ENCODE measurements around the gene DNER. TPM values are rescaled to one million over a fixed set of nuclear protein-coding genes. Genes with fewer than 3 reads are reported as not detected.
A peak's percentile ranks its signal among the peaks of the same experiment; 100 is the strongest.

The DNER gene
- total RNA-seq, 1 donor from 2014 or later: 1.2 TPM

DNA sequence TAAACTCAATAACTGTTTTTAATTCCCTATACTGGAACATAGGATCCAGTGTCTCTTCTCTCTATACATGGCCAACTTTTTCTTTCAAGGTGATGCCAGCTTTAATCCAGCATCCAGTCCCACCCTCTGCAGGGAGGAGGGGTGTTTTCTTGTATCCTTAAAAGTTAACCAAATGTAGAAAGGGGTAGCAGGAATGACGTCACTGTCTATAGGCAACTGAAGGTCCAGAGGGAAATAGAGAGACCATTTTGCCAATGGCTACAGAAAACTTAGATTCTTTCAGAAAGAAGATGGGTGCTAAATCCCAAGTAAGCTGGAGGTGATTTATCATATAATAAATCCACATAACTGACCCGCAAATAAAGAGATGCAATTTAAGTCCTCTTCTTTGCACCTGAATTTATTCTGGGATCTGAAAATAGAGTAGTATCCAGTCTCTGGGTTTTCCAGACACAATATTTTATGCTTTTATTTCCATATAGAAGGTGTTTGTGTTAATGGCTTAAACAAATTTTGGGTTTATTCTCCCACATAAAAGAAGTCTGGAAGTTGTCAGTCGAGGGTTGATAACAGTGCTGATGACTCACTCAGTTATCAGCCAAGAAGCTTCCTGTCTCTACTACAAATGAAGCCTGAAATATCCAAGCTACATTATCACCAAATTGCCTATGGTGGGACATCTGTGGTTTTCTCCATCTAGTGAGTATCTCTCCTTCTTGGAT is 5.7 kb upstream of the DNER start:
- DNase-seq (no peak), ATAC-seq (no peak)
- peaks cover 38% of the 10 kb centered on the region for H3K27me3 ChIP-seq (ENCODE audit: low read depth)
- no peak overlapping the region for H3K4me3 ChIP-seq
- intact Hi-C loops (cut with DNase I): no loop called here
- no peaks in the 10 kb centered on the region for H3K9me3 ChIP-seq
- TF ChIP-seq, protein P1, sequence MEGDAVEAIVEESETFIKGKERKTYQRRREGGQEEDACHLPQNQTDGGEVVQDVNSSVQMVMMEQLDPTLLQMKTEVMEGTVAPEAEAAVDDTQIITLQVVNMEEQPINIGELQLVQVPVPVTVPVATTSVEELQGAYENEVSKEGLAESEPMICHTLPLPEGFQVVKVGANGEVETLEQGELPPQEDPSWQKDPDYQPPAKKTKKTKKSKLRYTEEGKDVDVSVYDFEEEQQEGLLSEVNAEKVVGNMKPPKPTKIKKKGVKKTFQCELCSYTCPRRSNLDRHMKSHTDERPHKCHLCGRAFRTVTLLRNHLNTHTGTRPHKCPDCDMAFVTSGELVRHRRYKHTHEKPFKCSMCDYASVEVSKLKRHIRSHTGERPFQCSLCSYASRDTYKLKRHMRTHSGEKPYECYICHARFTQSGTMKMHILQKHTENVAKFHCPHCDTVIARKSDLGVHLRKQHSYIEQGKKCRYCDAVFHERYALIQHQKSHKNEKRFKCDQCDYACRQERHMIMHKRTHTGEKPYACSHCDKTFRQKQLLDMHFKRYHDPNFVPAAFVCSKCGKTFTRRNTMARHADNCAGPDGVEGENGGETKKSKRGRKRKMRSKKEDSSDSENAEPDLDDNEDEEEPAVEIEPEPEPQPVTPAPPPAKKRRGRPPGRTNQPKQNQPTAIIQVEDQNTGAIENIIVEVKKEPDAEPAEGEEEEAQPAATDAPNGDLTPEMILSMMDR (IDR thresholded peaks at IDR 0.05): no peak
- H3K36me3 ChIP-seq: no peaks in the 10 kb centered on the region
- no peak overlapping the region for H3K27ac ChIP-seq
- peaks cover 2% of the 10 kb centered on the region for H3K4me1 ChIP-seq

GRCh38 chr2:229718057-229718456 is 3.7 kb upstream of the DNER start:
- TF ChIP-seq, protein P1 (IDR thresholded peaks at IDR 0.05): no peak
- ATAC-seq: no peak

GRCh38 chr2:229715895-229716507 is 1.6 kb upstream of the DNER start:
- intact Hi-C loops (cut with DNase I): no loop called here
- H3K9me3 ChIP-seq: no peaks in the 10 kb centered on the region
- TF ChIP-seq, protein P1 (IDR thresholded peaks at IDR 0.05): peak; percentile 18
- H3K27ac ChIP-seq: no peak overlapping the region
- DNase-seq (no peak), ATAC-seq (no peak)
- no peak overlapping the region for H3K4me3 ChIP-seq
- H3K27me3 ChIP-seq (ENCODE audit: low read depth): peaks cover 69% of the 10 kb centered on the region
- H3K36me3 ChIP-seq: no peaks in the 10 kb centered on the region
- peaks cover 18% of the 10 kb centered on the region for H3K4me1 ChIP-seq

More at GRCh38 chr2:229718057-229718456, 3.7 kb upstream of the DNER start:
- intact Hi-C loops (cut with DNase I): no loop called here
- no peak for DNase-seq
- Histone ChIP-seq H3K4me1 (peaks cover 18% of the 10 kb centered on the region), H3K27me3 (ENCODE audit: low read depth) (peaks cover 57% of the 10 kb centered on the region), H3K36me3 (no peaks in the 10 kb centered on the region), H3K27ac (no peak overlapping the region), H3K4me3 (no peak overlapping the region), H3K9me3 (no peaks in the 10 kb centered on the region)

DNA sequence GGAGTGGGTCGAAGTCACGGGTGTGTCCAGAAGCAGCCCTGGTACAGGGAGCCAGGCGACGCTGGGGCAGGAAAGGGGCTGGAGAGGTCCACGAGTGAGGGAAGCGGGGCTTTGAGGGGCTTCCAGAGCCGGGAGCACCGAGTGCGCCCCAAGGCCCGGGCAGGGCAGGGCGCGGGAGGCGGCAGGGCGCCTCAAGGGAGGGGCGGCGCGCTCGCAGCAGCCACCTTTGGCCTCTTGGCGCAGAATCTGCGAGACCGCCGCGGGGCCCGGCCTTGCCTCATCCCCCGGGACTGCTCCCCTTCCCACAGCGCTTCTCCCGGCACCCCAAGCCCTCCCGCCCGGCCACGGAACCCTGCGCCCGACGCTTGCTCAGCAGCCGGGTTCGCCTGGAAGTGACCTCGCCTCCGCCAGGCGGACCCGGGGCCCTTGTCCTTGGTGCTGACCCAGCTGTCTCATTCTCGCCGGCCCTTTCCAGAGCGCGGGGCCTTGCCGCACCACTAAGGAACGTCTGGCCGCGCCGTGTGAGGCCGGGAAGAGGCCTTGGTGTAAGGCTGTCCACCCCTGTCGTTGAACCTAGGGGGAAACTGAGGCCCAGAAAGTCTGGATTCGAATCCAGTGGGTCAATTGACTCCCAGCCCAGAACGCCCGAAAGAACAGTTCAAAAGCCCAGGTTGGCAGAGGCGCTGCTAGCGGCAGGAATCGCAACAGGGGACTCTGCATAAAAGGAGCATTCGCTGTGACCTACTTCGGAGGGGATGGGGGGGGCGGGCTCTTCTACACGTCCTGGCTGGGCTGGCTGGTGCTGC is 584 bp upstream of the DNER start:
- peak; percentile 68 for DNase-seq
- Histone ChIP-seq H3K9me3 (no peaks in the 10 kb centered on the region), H3K4me3 (peak overlapping the region; percentile 47), H3K27ac (no peak overlapping the region), H3K27me3 (ENCODE audit: low read depth) (peaks cover 69% of the 10 kb centered on the region), H3K36me3 (no peaks in the 10 kb centered on the region), H3K4me1 (peaks cover 18% of the 10 kb centered on the region)
- intact Hi-C loops (cut with DNase I): no loop called here
- TF ChIP-seq, protein P1 (IDR thresholded peaks at IDR 0.05): no peak
- peak; percentile 89 to 90 for ATAC-seq

DNA sequence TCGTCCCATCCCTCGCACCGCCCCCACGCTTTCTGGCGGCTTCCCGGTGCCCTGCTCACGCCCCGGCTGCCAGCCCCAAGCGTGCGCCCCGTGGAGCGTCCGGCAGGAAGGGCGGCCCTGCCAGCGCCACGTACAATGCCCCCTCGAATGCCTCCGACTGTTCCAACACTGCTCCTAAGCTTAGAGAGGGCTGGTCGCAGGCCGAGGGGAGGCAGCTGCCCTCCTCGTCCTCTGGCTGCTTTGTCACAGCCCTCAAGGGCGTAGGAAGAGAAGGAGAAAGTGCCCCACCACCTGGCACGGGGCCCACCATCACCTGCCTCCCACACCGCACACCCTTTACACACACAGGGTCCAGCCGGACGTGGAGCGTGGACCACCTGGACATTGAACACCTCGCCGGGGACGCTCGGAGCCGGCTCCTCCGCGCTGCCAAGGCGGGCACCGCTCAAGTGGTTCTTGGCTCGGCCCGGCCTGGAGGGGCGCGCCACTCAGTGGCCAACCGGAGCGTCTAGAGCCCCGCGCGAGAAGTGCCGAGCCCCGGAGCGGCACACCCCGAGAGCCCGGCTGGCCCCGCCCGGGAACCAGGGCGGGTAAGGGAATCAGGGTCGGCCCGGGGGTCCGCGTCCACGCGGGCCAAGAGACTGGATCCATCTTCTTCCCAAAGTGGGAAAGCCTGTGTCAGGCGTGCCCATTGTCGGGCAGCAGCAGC is 830 bp downstream of the DNER start:
- Histone ChIP-seq H3K9me3 (no peaks in the 10 kb centered on the region), H3K4me1 (peaks cover 18% of the 10 kb centered on the region), H3K36me3 (no peaks in the 10 kb centered on the region), H3K4me3 (peak overlapping the region; percentile 47), H3K27ac (no peak overlapping the region), H3K27me3 (ENCODE audit: low read depth) (peaks cover 62% of the 10 kb centered on the region)
- ATAC-seq (peak in 1 of 2 donors; percentile 6), DNase-seq (no peak)
- TF ChIP-seq, protein P1 (IDR thresholded peaks at IDR 0.05): no peak
- intact Hi-C loops (cut with DNase I): no loop called here
